Neuronal stem cell (in vitro differentiated cells): ENCODE data around the gene HSPG2.
A peak's percentile ranks its signal among the peaks of the same experiment; 100 is the strongest.

ENCODE experiments used
- DNase-seq: peaks from one replicate; pipeline ENCODE4 v3.0.0-alpha.2; 2013; ENCODE audit warnings: low spot score
- H2AFZ ChIP-seq: one replicate; pipeline ENCODE4 v1.6.1; 2013; ENCODE audit warnings: mild to moderate bottlenecking, low read length, inconsistent platforms
- H2AK5ac ChIP-seq: 2 replicates; pipeline ENCODE4 v1.6.1; 2013; ENCODE audit warnings: low read depth, mild to moderate bottlenecking, inconsistent platforms, low read length, moderate library complexity, mixed read lengths
- H2BK120ac ChIP-seq: 2 replicates; pipeline ENCODE4 v1.6.1; 2013; ENCODE audit warnings: low read depth, mild to moderate bottlenecking, inconsistent platforms, low read length, moderate library complexity, mixed read lengths
- H2BK12ac ChIP-seq: one replicate; pipeline ENCODE4 v1.6.1; 2013; ENCODE audit warnings: low read length, inconsistent platforms
- H2BK15ac ChIP-seq: 2 replicates; pipeline ENCODE4 v1.6.1; 2013; ENCODE audit warnings: mild to moderate bottlenecking, low read length, inconsistent platforms, mixed read lengths
- H2BK5ac ChIP-seq: one replicate; pipeline ENCODE4 v1.6.1; 2013; ENCODE audit warnings: inconsistent platforms, mild to moderate bottlenecking, low read length, moderate library complexity
- H3K14ac ChIP-seq: one replicate; pipeline ENCODE4 v1.6.1; 2013; ENCODE audit warnings: low read length, inconsistent platforms
- H3K18ac ChIP-seq: 2 replicates; pipeline ENCODE4 v1.6.1; 2013; ENCODE audit warnings: low read length, inconsistent platforms
- H3K23ac ChIP-seq: 2 replicates; pipeline ENCODE4 v1.6.1; 2013; ENCODE audit warnings: low read depth, mild to moderate bottlenecking, mixed read lengths, low read length, inconsistent platforms; ENCODE audit not compliant: poor library complexity
- H3K27ac ChIP-seq: replicated peaks from 3 replicates; pipeline ENCODE4 v1.5.1; 2013; ENCODE audit warnings: low read length, inconsistent platforms
- H3K27me3 ChIP-seq, 3 experiments: 2 replicates each; pipeline ENCODE4 v1.6.1; 2013; ENCODE audit warnings: low read length in 3 of 3, mild to moderate bottlenecking in 2 of 3, inconsistent platforms in 1 of 3, low read depth in 1 of 3, mixed read lengths in 1 of 3, moderate library complexity in 1 of 3; ENCODE audit not compliant: control insufficient read depth in 3 of 3, insufficient read depth in 3 of 3
- H3K36me3 ChIP-seq, 2 donors: replicated peaks in 1 of 2; 2 replicates each; pipeline ENCODE4 v1.6.1; 2013; ENCODE audit warnings: low read length in 2 of 2; ENCODE audit not compliant: control insufficient read depth in 2 of 2, insufficient read depth in 2 of 2
- H3K4ac ChIP-seq: 2 replicates; pipeline ENCODE4 v1.6.1; 2013; ENCODE audit warnings: inconsistent platforms, mild to moderate bottlenecking, low read length, moderate library complexity
- H3K4me1 ChIP-seq, 2 donors: 1 replicate in 1 of 2; 2 replicates in 1 of 2; pipeline ENCODE4 v1.6.1; 2013; ENCODE audit warnings: low read length in 2 of 2, low read depth in 1 of 2; ENCODE audit not compliant: control insufficient read depth in 2 of 2, insufficient read depth in 1 of 2
- H3K4me2 ChIP-seq: one replicate; pipeline ENCODE4 v1.6.1; 2013; ENCODE audit warnings: mild to moderate bottlenecking, low read length, inconsistent platforms; ENCODE audit not compliant: insufficient read depth, poor library complexity, severe bottlenecking
- H3K4me3 ChIP-seq, 2 donors: 2 replicates each; pipeline ENCODE4 v1.5.1; 2013; ENCODE audit warnings: low read length in 2 of 2, mild to moderate bottlenecking in 2 of 2, inconsistent platforms in 1 of 2, moderate library complexity in 1 of 2
- H3K79me1 ChIP-seq: one replicate; pipeline ENCODE4 v1.6.1; 2013; ENCODE audit warnings: low read depth, mild to moderate bottlenecking, inconsistent platforms, low read length, moderate library complexity
- H3K9ac ChIP-seq: one replicate; pipeline ENCODE4 v1.6.1; 2013; ENCODE audit warnings: mild to moderate bottlenecking, low read depth, low read length, inconsistent platforms; ENCODE audit not compliant: poor library complexity
- H3K9me3 ChIP-seq, 2 donors: replicated peaks in 1 of 2; 2 replicates each; pipeline versions ENCODE3 to v1.6.1; 2013; ENCODE audit warnings: low read length in 2 of 2, mild to moderate bottlenecking in 2 of 2, inconsistent platforms in 1 of 2, low read depth in 1 of 2, mixed read lengths in 1 of 2, moderate library complexity in 1 of 2; ENCODE audit not compliant: control insufficient read depth in 2 of 2, insufficient read depth in 1 of 2
- H4K8ac ChIP-seq: one replicate; pipeline ENCODE4 v1.6.1; 2013; ENCODE audit warnings: low read depth, mild to moderate bottlenecking, inconsistent platforms, low read length, moderate library complexity
- H4K91ac ChIP-seq: one replicate; pipeline ENCODE4 v1.6.1; 2013; ENCODE audit warnings: low read length, low read depth, mild to moderate bottlenecking, inconsistent platforms; ENCODE audit not compliant: poor library complexity
- WGBS, 2 donors: extraction: QIAGEN DNeasy Blood & Tissue Kit; methylation state at CpG; one replicate each; pipeline ENCODE4 v1.1.7; 2013; ENCODE audit warnings: missing lambda C conversion rate in 2 of 2, mixed read lengths in 1 of 2; ENCODE audit not compliant: insufficient read length in 2 of 2, insufficient replicate concordance in 1 of 2; ENCODE audit errors: extremely low coverage in 2 of 2; 5-methylcytosine and 5-hydroxymethylcytosine counted together

The HSPG2 gene

GRCh38 chr1:21863981-21864380 is 73.1 kb downstream of the HSPG2 start:
- Histone ChIP-seq H3K4me1 (peaks cover 6 to 9% of the 10 kb centered on the region in 2 donors), H3K4me3 (no peak overlapping the region), H2AK5ac (peak overlapping the region; percentile 95), H3K23ac (peak overlapping the region; percentile 55), H2BK12ac (no peak overlapping the region), H2BK120ac (no peak overlapping the region), H2BK15ac (no peak overlapping the region), H2BK5ac (no peak overlapping the region), H3K27ac (no peak overlapping the region), H3K9me3 (peaks cover 0 to 4% of the 10 kb centered on the region in 2 donors), H3K36me3 (peaks cover 39 to 40% of the 10 kb centered on the region in 2 donors), H3K9ac (peak overlapping the region; percentile 44), H3K14ac (peak overlapping the region; percentile 8), H3K18ac (no peak overlapping the region), H4K91ac (no peak overlapping the region), H4K8ac (no peak overlapping the region), H3K4ac (peak overlapping the region; percentile 66), H2AFZ (no peak overlapping the region), H3K27me3 (no peaks in the 10 kb centered on the region), H3K4me2 (no peak overlapping the region), H3K79me1 (peaks cover 3% of the 10 kb centered on the region)
- WGBS, 2 donors: no CpG with 5 or more reads among the region's 12 CpGs
- DNase-seq: no peak

GRCh38 chr1:21861602-21862429 is 75.3 kb downstream of the HSPG2 start:
- Histone ChIP-seq H2AK5ac (no peak overlapping the region), H3K4me1 (peaks cover 6 to 9% of the 10 kb centered on the region in 2 donors), H4K8ac (no peak overlapping the region), H3K9ac (no peak overlapping the region), H2BK5ac (peak overlapping the region; percentile 53), H2BK12ac (no peak overlapping the region), H2BK120ac (no peak overlapping the region), H4K91ac (no peak overlapping the region), H3K23ac (peak overlapping the region; percentile 34), H2AFZ (no peak overlapping the region), H3K27ac (no peak overlapping the region), H2BK15ac (no peak overlapping the region), H3K4me3 (no peak overlapping the region), H3K4me2 (no peak overlapping the region), H3K9me3 (peaks cover 0 to 5% of the 10 kb centered on the region in 2 donors), H3K14ac (peak overlapping the region; percentile 63), H3K4ac (no peak overlapping the region), H3K18ac (no peak overlapping the region), H3K79me1 (peaks cover 3% of the 10 kb centered on the region), H3K27me3 (no peaks in the 10 kb centered on the region), H3K36me3 (peaks cover 44 to 59% of the 10 kb centered on the region in 2 donors)
- no CpG with 5 or more reads among the region's 19 CpGs for WGBS, 2 donors
- no peak for DNase-seq

GRCh38 chr1:21860971-21861370 is 76.1 kb downstream of the HSPG2 start:
- no peak for DNase-seq
- H2BK120ac ChIP-seq: no peak overlapping the region
- H4K8ac ChIP-seq: no peak overlapping the region
- H2BK12ac ChIP-seq: no peak overlapping the region
- no peak overlapping the region for H3K14ac ChIP-seq
- H3K4me2 ChIP-seq: no peak overlapping the region
- H3K9ac ChIP-seq: no peak overlapping the region
- WGBS, 2 donors: no CpG with 5 or more reads among the region's 3 CpGs
- peaks cover 46 to 66% of the 10 kb centered on the region in 2 donors for H3K36me3 ChIP-seq
- H2AFZ ChIP-seq: no peak overlapping the region
- peaks cover 0 to 4% of the 10 kb centered on the region in 2 donors for H3K4me1 ChIP-seq
- H3K18ac ChIP-seq: no peak overlapping the region
- H3K79me1 ChIP-seq: peaks cover 3% of the 10 kb centered on the region
- no peaks in the 10 kb centered on the region for H3K27me3 ChIP-seq
- H3K23ac ChIP-seq: no peak overlapping the region
- H3K27ac ChIP-seq: no peak overlapping the region
- no peak overlapping the region for H2BK15ac ChIP-seq
- H3K4ac ChIP-seq: no peak overlapping the region
- H4K91ac ChIP-seq: no peak overlapping the region
- H2BK5ac ChIP-seq: no peak overlapping the region
- no peak overlapping the region for H3K4me3 ChIP-seq
- no peak overlapping the region for H2AK5ac ChIP-seq
- peaks cover 0 to 6% of the 10 kb centered on the region in 2 donors for H3K9me3 ChIP-seq

GRCh38 chr1:21859669-21860179 is 77.4 kb downstream of the HSPG2 start:
- Histone ChIP-seq H3K27me3 (no peaks in the 10 kb centered on the region), H2BK5ac (peak overlapping the region; percentile 66), H3K4ac (no peak overlapping the region), H3K23ac (peak overlapping the region; percentile 31), H3K79me1 (peaks cover 4% of the 10 kb centered on the region), H3K9ac (peak overlapping the region; percentile 77), H3K18ac (peak overlapping the region; percentile 13), H2BK15ac (no peak overlapping the region), H2AFZ (no peak overlapping the region), H3K14ac (peak overlapping the region; percentile 64), H3K4me1 (no peaks in the 10 kb centered on the region), H3K27ac (no peak overlapping the region), H3K4me2 (no peak overlapping the region), H3K9me3 (peaks cover 0 to 6% of the 10 kb centered on the region in 2 donors), H3K4me3 (no peak overlapping the region), H3K36me3 (peaks cover 50 to 78% of the 10 kb centered on the region in 2 donors), H4K91ac (no peak overlapping the region), H2BK120ac (no peak overlapping the region), H2AK5ac (no peak overlapping the region), H2BK12ac (no peak overlapping the region), H4K8ac (no peak overlapping the region)
- DNase-seq: no peak
- WGBS, 2 donors: no CpG with 5 or more reads among the region's 10 CpGs
